Neural progenitor cell (in vitro differentiated cells): ENCODE results near the gene VGLL2.

Experiments used
- EZH2 ChIP-seq: fragments of 200-600 bp; sonication (generic); IDR thresholded peaks from 2 replicates; pipeline ENCODE4 v1.6.1; 2017; ENCODE audit warnings: antibody characterized with exemption, mild to moderate bottlenecking, moderate library complexity
- TF ChIP-seq, protein P1 (sequence below): fragments of 200-600 bp; sonication (generic); IDR thresholded peaks from 2 replicates; pipeline ENCODE4 v1.5.1; 2017; ENCODE audit warnings: antibody characterized with exemption, mild to moderate bottlenecking

GRCh38 chr6:117272032-117272866, 6.9 kb downstream of the VGLL2 start:
- TF ChIP-seq, protein P1, sequence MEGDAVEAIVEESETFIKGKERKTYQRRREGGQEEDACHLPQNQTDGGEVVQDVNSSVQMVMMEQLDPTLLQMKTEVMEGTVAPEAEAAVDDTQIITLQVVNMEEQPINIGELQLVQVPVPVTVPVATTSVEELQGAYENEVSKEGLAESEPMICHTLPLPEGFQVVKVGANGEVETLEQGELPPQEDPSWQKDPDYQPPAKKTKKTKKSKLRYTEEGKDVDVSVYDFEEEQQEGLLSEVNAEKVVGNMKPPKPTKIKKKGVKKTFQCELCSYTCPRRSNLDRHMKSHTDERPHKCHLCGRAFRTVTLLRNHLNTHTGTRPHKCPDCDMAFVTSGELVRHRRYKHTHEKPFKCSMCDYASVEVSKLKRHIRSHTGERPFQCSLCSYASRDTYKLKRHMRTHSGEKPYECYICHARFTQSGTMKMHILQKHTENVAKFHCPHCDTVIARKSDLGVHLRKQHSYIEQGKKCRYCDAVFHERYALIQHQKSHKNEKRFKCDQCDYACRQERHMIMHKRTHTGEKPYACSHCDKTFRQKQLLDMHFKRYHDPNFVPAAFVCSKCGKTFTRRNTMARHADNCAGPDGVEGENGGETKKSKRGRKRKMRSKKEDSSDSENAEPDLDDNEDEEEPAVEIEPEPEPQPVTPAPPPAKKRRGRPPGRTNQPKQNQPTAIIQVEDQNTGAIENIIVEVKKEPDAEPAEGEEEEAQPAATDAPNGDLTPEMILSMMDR = no peak
- no peak for TF ChIP-seq EZH2
